Large intestine (tissue), 3 donors: Measurements from ENCODE around the gene TP53RK. TPM values are rescaled to one million over a fixed set of nuclear protein-coding genes. Genes with fewer than 3 reads are reported as not detected.

Experiments used
- DNase-seq, 2 donors: peaks; one replicate each; pipeline versions ENCODE4 v3.0.0 to v3.0.0-alpha.2; 2013
- H3K27ac ChIP-seq: one replicate; pipeline ENCODE4 v1.5.1; 2013; ENCODE audit warnings: low read length
- H3K27me3 ChIP-seq: 2 replicates; pipeline ENCODE4 v1.6.1; 2013; ENCODE audit warnings: low read length; ENCODE audit not compliant: control insufficient read depth, insufficient read depth
- H3K36me3 ChIP-seq: 2 replicates; pipeline ENCODE4 v1.6.1; 2013; ENCODE audit warnings: low read length; ENCODE audit not compliant: control insufficient read depth, insufficient read depth
- H3K4me1 ChIP-seq: one replicate; pipeline ENCODE4 v1.6.1; 2013; ENCODE audit warnings: low read length; ENCODE audit not compliant: control insufficient read depth, insufficient read depth
- H3K4me3 ChIP-seq: one replicate; pipeline ENCODE4 v1.5.1; 2013; ENCODE audit warnings: low read length
- H3K9me3 ChIP-seq: one replicate; pipeline ENCODE4 v1.6.1; 2013; ENCODE audit warnings: mild to moderate bottlenecking, low read depth, low read length, moderate library complexity; ENCODE audit not compliant: control insufficient read depth
- WGBS: methylation state at CpG from one replicate; pipeline ENCODE4 v1.1.5; 2013; ENCODE audit warnings: low lambda C conversion rate; ENCODE audit not compliant: insufficient coverage; 5-methylcytosine and 5-hydroxymethylcytosine counted together
- polyA plus RNA-seq: library from polyadenylated mRNA; unstranded; fragments of 120-200 nt; gene quantifications from one replicate; pipeline ENCODE4 v1.2.1, GENCODE V29; 2013

The TP53RK gene
- polyA plus RNA-seq, 1 donor, result 13.1 TPM

DNA sequence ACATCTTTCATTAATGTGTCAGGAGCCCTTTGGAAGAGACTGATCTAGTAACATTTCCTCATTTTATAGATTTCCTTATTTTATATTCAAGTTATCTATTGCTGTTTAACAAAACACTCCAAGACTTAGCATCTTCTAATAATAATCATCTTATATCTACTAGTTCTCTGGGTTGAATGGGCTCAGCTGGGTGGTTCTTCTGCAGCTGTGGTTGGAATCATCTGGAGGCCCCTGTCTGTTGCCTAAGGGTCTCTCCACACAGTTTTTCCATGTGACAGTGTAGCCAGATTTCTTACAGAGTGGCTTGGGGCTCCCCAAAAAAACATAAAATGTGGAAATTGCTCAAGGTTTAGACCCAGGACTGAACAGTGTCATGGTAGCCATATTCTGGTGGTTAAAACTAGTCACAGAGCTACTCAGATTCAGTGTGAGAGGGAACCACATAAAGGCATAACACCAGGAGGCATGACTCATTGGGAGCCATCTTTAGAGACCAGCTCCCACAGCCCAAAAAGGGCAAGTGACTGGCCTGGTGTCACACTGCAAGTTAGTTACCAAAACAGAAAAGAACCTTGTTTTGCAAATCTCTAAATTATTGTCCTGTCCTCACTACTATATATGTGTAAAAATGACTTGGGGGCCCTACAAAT lies 31.7 kb upstream of the TP53RK start:
- Histone ChIP-seq H3K36me3 (peaks cover 13% of the 10 kb centered on the region), H3K9me3 (no peaks in the 10 kb centered on the region), H3K4me1 (no peaks in the 10 kb centered on the region), H3K27me3 (no peaks in the 10 kb centered on the region), H3K27ac (no peak overlapping the region), H3K4me3 (no peak overlapping the region)
- DNase-seq, result no peak

DNA sequence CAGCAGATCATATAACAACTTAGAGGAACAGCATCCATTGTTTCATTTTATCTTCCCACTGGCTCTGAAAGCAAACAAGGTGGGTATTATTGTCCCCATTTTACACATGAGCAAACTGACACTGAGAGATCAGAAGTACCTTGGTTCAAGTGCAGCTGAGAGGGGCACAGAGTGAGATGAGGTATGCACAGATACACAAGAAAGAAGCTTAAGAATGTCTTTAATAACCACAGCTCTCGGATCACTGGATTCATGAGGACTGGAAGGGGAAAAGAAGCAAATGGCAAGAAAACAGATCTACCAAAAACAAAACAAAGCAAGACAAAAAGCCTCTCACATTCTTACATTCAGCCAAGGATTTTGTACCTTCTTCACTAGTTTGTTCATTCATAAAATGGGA lies 30.8 kb upstream of the TP53RK start:
- H3K4me1 ChIP-seq, result no peaks in the 10 kb centered on the region
- H3K36me3 ChIP-seq, result peaks cover 9% of the 10 kb centered on the region
- WGBS, result no CpG with 5 or more reads among the region's 1 CpG
- H3K27me3 ChIP-seq, result no peaks in the 10 kb centered on the region
- H3K9me3 ChIP-seq, result no peaks in the 10 kb centered on the region
- no peak overlapping the region for H3K27ac ChIP-seq
- no peak overlapping the region for H3K4me3 ChIP-seq
- no peak for DNase-seq

GRCh38 chr20:46717818-46718541 lies 28.7 kb upstream of the TP53RK start:
- H3K27me3 ChIP-seq, result no peaks in the 10 kb centered on the region
- WGBS, result 95% methylated on average over 3 of the region's 9 CpGs

DNA sequence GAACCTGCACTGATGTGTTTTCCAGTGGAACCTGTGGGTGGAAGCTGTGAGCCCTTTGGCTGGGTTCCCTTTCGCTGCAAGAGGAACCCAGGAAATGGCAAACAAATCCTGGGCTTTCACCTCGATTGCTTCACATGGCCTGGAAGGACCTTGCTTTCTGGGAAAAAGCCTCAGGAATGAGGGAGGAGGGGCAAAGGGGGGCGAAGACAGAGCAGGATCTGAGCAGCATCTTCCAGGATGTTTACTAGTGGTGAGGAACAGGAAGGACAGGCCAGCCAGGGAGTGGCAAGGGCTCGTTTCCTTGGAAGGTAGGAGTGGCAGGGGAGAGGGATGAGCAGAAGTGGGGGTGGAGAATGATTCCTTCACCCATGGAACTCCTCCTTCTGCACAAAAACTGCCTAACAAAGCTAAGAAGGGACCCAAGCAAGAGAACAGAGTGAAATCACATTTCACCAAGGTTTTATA lies 26.1 kb upstream of the TP53RK start:
- no peaks in the 10 kb centered on the region for H3K27me3 ChIP-seq
- H3K4me1 ChIP-seq, result peaks cover 5% of the 10 kb centered on the region
- no peaks in the 10 kb centered on the region for H3K9me3 ChIP-seq
- peaks cover 6% of the 10 kb centered on the region for H3K36me3 ChIP-seq
- no peak overlapping the region for H3K4me3 ChIP-seq
- DNase-seq, result peak; percentile 26 to 46
- H3K27ac ChIP-seq, result no peak overlapping the region
- no CpG with 5 or more reads among the region's 4 CpGs for WGBS

More at GRCh38 chr20:46717818-46718541, 28.7 kb upstream of the TP53RK start:
- H3K36me3 ChIP-seq, result peaks cover 7% of the 10 kb centered on the region
- DNase-seq, result no peak
- no peak overlapping the region for H3K27ac ChIP-seq
- no peaks in the 10 kb centered on the region for H3K4me1 ChIP-seq
- no peak overlapping the region for H3K4me3 ChIP-seq
- H3K9me3 ChIP-seq, result no peaks in the 10 kb centered on the region

GRCh38 chr20:46713957-46714834 lies 25.0 kb upstream of the TP53RK start:
- no peak overlapping the region for H3K4me3 ChIP-seq
- no peak for DNase-seq
- peaks cover 7% of the 10 kb centered on the region for H3K4me1 ChIP-seq
- H3K27me3 ChIP-seq, result no peaks in the 10 kb centered on the region
- H3K36me3 ChIP-seq, result no peaks in the 10 kb centered on the region
- H3K27ac ChIP-seq, result no peak overlapping the region
- WGBS, result no CpG with 5 or more reads among the region's 15 CpGs
- no peaks in the 10 kb centered on the region for H3K9me3 ChIP-seq

GRCh38 chr20:46712056-46712636 lies 22.9 kb upstream of the TP53RK start:
- Histone ChIP-seq H3K36me3 (no peaks in the 10 kb centered on the region), H3K4me1 (peaks cover 13% of the 10 kb centered on the region), H3K27ac (no peak overlapping the region), H3K9me3 (no peaks in the 10 kb centered on the region), H3K27me3 (no peaks in the 10 kb centered on the region), H3K4me3 (no peak overlapping the region)
- DNase-seq, result no peak
- WGBS, result 100% methylated on average over 1 of the region's 5 CpGs

DNA sequence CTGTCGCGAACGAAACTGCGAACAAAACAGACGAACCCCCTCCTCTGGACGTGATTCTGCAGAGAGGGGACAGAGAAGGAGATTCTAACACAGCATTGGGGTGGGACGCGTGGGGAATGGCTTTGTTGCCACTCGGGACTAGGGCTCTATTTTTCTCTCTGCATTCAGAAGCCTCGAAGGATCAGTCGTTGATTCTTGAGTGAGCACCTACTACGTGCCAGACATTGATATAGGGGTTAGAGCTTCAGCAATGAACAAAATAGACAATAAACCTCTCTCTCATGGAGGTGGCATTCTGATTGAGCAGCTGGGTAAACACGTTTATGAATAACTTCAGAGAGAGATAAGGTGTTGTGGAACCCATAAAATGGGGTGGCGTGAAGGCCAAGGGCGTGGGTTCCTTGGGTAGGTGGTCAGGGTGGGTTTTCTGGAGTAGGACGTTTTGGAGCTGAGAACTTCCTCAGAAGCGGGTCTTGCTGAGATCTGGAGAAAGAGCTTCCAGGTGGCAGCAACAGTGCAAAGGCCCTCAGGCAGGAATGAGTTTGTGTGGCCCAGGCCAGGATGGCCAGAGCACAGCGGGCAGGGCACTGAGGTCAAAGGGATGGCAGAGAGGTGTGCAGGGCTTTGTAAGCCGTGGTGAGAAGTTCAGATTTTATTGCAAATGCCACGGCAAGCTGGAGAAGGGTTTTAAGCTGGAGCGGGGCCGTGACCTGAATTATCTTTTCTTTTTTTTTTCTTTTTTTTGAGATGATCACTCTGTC lies 21.1 kb upstream of the TP53RK start:
- Histone ChIP-seq H3K4me3 (peak overlapping the region; percentile 72), H3K9me3 (no peaks in the 10 kb centered on the region), H3K27me3 (no peaks in the 10 kb centered on the region), H3K4me1 (peaks cover 13% of the 10 kb centered on the region), H3K36me3 (no peaks in the 10 kb centered on the region), H3K27ac (peak overlapping the region; percentile 60)
- WGBS, result 0% methylated on average over 1 of the region's 22 CpGs
- DNase-seq, result peak in 1 of 2 donors; percentile 52

DNA sequence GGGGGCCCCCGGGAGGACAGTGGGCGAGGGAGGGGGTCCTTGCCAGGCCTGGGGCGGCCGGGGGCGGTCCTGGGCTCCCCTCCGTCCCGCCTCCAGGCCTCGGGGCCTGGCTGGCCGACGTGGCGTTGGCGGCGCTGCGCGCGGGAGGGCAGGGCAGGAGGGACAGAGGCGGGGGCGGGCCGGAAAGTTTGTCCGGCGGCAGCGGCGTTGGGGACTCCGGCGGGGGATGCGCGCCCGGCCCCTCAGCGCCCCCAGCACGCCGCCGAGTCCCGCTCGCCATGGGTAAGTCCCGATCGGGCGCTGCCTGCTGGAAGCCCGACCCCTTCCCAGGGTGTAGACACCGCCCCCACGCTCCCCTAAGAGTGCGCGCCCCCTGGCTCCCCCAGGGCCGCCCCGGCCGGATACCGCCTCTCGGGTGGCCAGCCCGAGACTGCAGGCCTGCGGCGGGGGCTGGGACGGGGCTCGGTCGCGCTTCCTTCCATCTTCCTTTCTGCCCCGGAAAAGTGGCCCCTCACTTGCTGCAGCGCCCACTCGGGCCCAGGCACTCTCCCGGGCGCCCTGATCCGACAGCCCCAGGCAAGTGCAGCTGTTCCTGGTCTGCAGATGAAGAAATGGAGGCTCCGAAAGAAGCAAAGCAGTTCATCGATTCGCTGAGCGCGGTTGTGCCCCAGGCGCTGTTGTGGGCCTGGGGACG lies 20.4 kb upstream of the TP53RK start, which contains the start of gene SLC2A10:
Gene SLC2A10 (plus strand): TSS at position 191 of the 694 bp plus-strand sequence. CDS start 88 bp downstream, at position 279.
- no CpG with 5 or more reads among the region's 67 CpGs for WGBS
- Histone ChIP-seq H3K36me3 (no peaks in the 10 kb centered on the region), H3K27me3 (peaks cover 2% of the 10 kb centered on the region), H3K4me3 (peak within 1 kb of the TSS; percentile 72), H3K4me1 (peaks cover 13% of the 10 kb centered on the region), H3K27ac (peak within 1 kb of the TSS; percentile 73), H3K9me3 (no peaks in the 10 kb centered on the region)
- DNase-seq, result peak; percentile 43 to 71

- no peaks in the 10 kb centered on the region for H3K9me3 ChIP-seq
- no CpG with 5 or more reads among the region's 13 CpGs for WGBS
- H3K27ac ChIP-seq, result peak overlapping the region; percentile 73
Measured at GRCh38 chr20:46709055-46709458, 19.8 kb upstream of the TP53RK start.

More at GRCh38 chr20:46709055-46709458, 19.8 kb upstream of the TP53RK start:
- DNase-seq, result peak in 1 of 2 donors; percentile 57
- H3K4me1 ChIP-seq, result peaks cover 13% of the 10 kb centered on the region
- H3K36me3 ChIP-seq, result no peaks in the 10 kb centered on the region
- peaks cover 2% of the 10 kb centered on the region for H3K27me3 ChIP-seq
- H3K4me3 ChIP-seq, result peak overlapping the region; percentile 34
